Testis (tissue), 3 donors: ENCODE data around the gene RNF113A. TPM values are rescaled to one million over a fixed set of nuclear protein-coding genes. Genes with fewer than 3 reads are reported as not detected.

Source experiments
- polyA plus RNA-seq: library from polyadenylated mRNA; stranded (reverse); fragments of 350-450 nt; fragmentation: Illumina TruSeq; extraction: RNeasy Lipid Tissue Mini Kit (QIAGEN cat#74804); gene quantifications from one replicate; pipeline ENCODE4 v1.2.3, GENCODE V29; 2014; ENCODE audit warnings: low read depth, low replicate concordance; ENCODE audit not compliant: insufficient read depth
- total RNA-seq, 2 donors: library from RNA; depleted of rRNA; stranded (reverse); fragments of >200 nt; gene quantifications; one replicate each; pipeline ENCODE4 v1.2.3, GENCODE V29; 2016

Gene RNF113A
- total and polyA plus RNA-seq, 3 donors from 2014 or later: 7.8 to 12.7 (median 8.8) TPM

Other genes with a start within 250 kb of the RNF113A start
- 100 to 1,000 TPM; 187 to 250 TPM for gene SEPTIN6, start 178.6 kb downstream of the RNF113A start, total RNA-seq
- 80.2 TPM for gene SEPTIN6, start 178.6 kb downstream of the RNF113A start, polyA plus RNA-seq
- gene SOWAHD, start 113.1 kb downstream of the RNF113A start, total RNA-seq: 10 to 100 TPM; 12.6 to 21.4 TPM
- 8.9 TPM for gene SOWAHD, start 113.1 kb downstream of the RNF113A start, polyA plus RNA-seq
- gene RPL39, start 80.1 kb downstream of the RNF113A start, total RNA-seq: 1,000 to 10,000 TPM in 1 of 2 donors, 100 to 1,000 TPM in 1; 442 to 1,133 TPM
- gene RPL39, start 80.1 kb downstream of the RNF113A start, polyA plus RNA-seq: 1,045 TPM
- 10 to 100 TPM in 1 of 2 donors, 1 to 10 TPM in 1; 7.4 to 12.7 TPM for gene UPF3B, start 18.8 kb downstream of the RNF113A start, total RNA-seq
- gene UPF3B, start 18.8 kb downstream of the RNF113A start, polyA plus RNA-seq: 6.9 TPM
- gene NDUFA1, start 99 bp upstream of the RNF113A start, total RNA-seq: 10 to 100 TPM; 36.6 to 41.0 TPM
- 74.8 TPM for gene NDUFA1, start 99 bp upstream of the RNF113A start, polyA plus RNA-seq
- gene AKAP14, start 24.2 kb upstream of the RNF113A start, total RNA-seq: 10 to 100 TPM; 24.0 to 50.3 TPM
- 63.8 TPM for gene AKAP14, start 24.2 kb upstream of the RNF113A start, polyA plus RNA-seq
- gene NKAP, start 72.0 kb upstream of the RNF113A start, total RNA-seq: 10 to 100 TPM; 16.3 to 16.7 TPM
- gene NKAP, start 72.0 kb upstream of the RNF113A start, polyA plus RNA-seq: 4.6 TPM
- gene RHOXF2B, start 206.0 kb upstream of the RNF113A start, total RNA-seq: 1 to 10 TPM; 4.7 to 6.1 TPM
- 0.79 TPM for gene RHOXF2B, start 206.0 kb upstream of the RNF113A start, polyA plus RNA-seq
- 10 to 100 TPM; 35.0 to 48.7 TPM for gene RHOXF1, start 244.2 kb upstream of the RNF113A start, total RNA-seq
- gene RHOXF1, start 244.2 kb upstream of the RNF113A start, polyA plus RNA-seq: 24.1 TPM